ENCODE measurements around the gene OTULIN. TPM values are rescaled to one million over a fixed set of nuclear protein-coding genes. Genes with fewer than 3 reads are reported as not detected.

Gene OTULIN
- total and polyA plus RNA-seq, 2 of the 13 experiments (the other 11 are each of a cell fraction or from before 2014, with no cell fraction given), result 7.0 to 34.8 TPM

- no peak for TF ChIP-seq YY1 (IDR thresholded peaks at IDR 0.05; ENCODE audit: insufficient read depth, insufficient replicate concordance, low read depth, low read length)
- no peak for TF ChIP-seq BATF2 (CRISPR knock-in tag; IDR thresholded peaks at IDR 0.05)
- no peak for TF ChIP-seq ZNF34 (CRISPR knock-in tag; IDR thresholded peaks at IDR 0.05; ENCODE audit: borderline replicate concordance)
- TF ChIP-seq MYPOP (CRISPR knock-in tag; IDR thresholded peaks at IDR 0.05), result no peak
- 0 out of 2 replicates have a peak, but pooled peaks have one; percentile 39 for TF ChIP-seq MAZ (IDR thresholded peaks at IDR 0.05; ENCODE audit: borderline replicate concordance, low read depth, low read length)
- peak; percentile 34; the same call in 1 of the 2 replicates for TF ChIP-seq MAZ (CRISPR knock-in tag; IDR thresholded peaks at IDR 0.05; ENCODE audit: low read depth)
- TF ChIP-seq ETV6 (CRISPR knock-in tag; conservative IDR thresholded peaks at IDR 0.05), result no peak
- TF ChIP-seq GLI4 (CRISPR knock-in tag; IDR thresholded peaks at IDR 0.05; ENCODE audit: borderline replicate concordance), result no peak
- no peak for TF ChIP-seq ZNF781 (CRISPR knock-in tag; IDR thresholded peaks at IDR 0.05; ENCODE audit: borderline replicate concordance, not compliant biosample characterization)
- no peak for TF ChIP-seq ZNF460 (CRISPR knock-in tag; IDR thresholded peaks at IDR 0.05; ENCODE audit: borderline replicate concordance)
- TF ChIP-seq KDM3A (CRISPR knock-in tag; IDR thresholded peaks at IDR 0.05; ENCODE audit: low read depth), result no peak
- no peak for TF ChIP-seq ARID2 (CRISPR knock-in tag; IDR thresholded peaks at IDR 0.05; ENCODE audit: borderline replicate concordance)
- TF ChIP-seq PATZ1 (CRISPR knock-in tag; IDR thresholded peaks at IDR 0.05), result peak; percentile 70; the same call in 1 of the 2 replicates
- TF ChIP-seq SRY (CRISPR knock-in tag; IDR thresholded peaks at IDR 0.05), result no peak
- TF ChIP-seq MTF1 (CRISPR knock-in tag; IDR thresholded peaks at IDR 0.05), result no peak
- TF ChIP-seq ZNF839 (CRISPR knock-in tag; IDR thresholded peaks at IDR 0.05; ENCODE audit: borderline replicate concordance), result no peak
- TF ChIP-seq ZNF496 (CRISPR knock-in tag; IDR thresholded peaks at IDR 0.05; ENCODE audit: insufficient replicate concordance), result no peak
- no peak for TF ChIP-seq CCDC6 (CRISPR knock-in tag; IDR thresholded peaks at IDR 0.05)
- TF ChIP-seq PBX3 (CRISPR knock-in tag; IDR thresholded peaks at IDR 0.05; ENCODE audit: borderline replicate concordance), result no peak
- TF ChIP-seq ZNF746 (CRISPR knock-in tag; IDR thresholded peaks at IDR 0.05), result 0 out of 2 replicates have a peak, but pooled peaks have one; percentile 21
- no peak for TF ChIP-seq E2F1 (CRISPR knock-in tag; IDR thresholded peaks at IDR 0.05)
- TF ChIP-seq MATR3 (CRISPR knock-in tag; IDR thresholded peaks at IDR 0.05), result no peak
Observed at GRCh38 chr5:14744296-14745187, 80.0 kb downstream of the OTULIN start (continued).

Measured in HepG2 (cell line).